Measurements from ENCODE around the gene HIVEP3. TPM values are rescaled to one million over a fixed set of nuclear protein-coding genes. Genes with fewer than 3 reads are reported as not detected.
A peak's percentile ranks its signal among the peaks of the same experiment; 100 is the strongest.

HIVEP3 gene
- total RNA-seq, 2 experiments from 2014 or later: 18.6 to 20.4 TPM

DNA sequence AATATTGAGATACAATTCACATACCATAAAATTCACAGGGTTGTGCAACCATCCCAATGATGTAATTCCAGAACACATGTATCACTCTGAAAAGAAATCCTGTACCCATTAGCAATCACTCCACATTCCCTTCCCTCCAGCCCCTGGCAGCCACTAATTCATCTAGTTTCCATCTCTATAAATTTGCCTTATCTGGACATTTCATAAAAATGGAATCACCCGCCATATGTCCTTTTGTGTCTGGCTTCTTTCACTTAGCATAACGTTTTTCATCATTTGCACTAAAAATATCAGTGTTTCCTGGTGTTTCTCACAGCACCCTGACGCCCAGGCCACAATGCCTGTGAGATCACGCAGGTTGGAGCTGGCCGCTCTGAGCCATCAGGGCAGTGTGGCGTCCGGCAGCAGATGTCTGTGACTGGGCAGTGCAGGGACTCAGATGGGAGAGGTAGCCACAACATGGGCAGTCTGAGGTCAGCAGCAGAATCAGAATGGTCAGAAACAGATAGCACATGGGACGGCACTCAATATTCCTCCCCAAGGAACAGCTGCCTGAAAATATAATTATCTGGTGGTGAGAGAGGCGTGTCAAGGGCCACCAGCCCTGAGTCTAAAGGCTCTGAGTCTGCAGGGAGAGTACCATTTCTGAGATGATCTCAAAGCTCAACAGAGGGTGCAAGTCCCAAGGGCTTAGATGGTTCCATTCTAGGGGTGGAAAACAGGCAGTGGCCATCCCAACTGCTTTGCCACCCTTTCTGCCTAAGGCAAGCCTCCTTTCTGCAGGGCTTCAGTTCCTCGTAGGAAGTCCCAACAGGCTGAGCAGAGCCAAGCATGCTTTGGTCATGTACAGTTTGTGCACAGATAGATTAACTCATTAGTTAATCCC is 304.8 kb downstream of the HIVEP3 start:
- no peak for ATAC-seq

GRCh38 chr1:41612953-41613352 is 305.8 kb downstream of the HIVEP3 start:
- TF ChIP-seq CTCF (IDR thresholded peaks at IDR 0.05): no peak
- ChIA-PET POLR2A (interaction anchor here (0.6 kb wide), 1 partner anchor 202 kb away, joined by 3 read pairs; no protein-coding TSS in a partner anchor), CTCF (interaction anchor here (1.3 to 1.4 kb wide), 2 partner anchors 9 to 358 kb away, joined by 3 to 4 read pairs; no protein-coding TSS in a partner anchor)
- Mint-ChIP-seq H3K27ac (no peak overlapping the region), H3K4me3 (no peak overlapping the region), H3K4me1 (ENCODE audit: low read depth) (peaks cover 9% of the 10 kb centered on the region), H3K9me3 (no peaks in the 10 kb centered on the region), H3K27me3 (no peaks in the 10 kb centered on the region), H3K36me3 (ENCODE audit: low read depth) (peaks cover 43% of the 10 kb centered on the region)
- intact Hi-C loops (cut with micrococcal nuclease): no loop called here
- ATAC-seq (no peak), DNase-seq (no peak)

More for the DNA sequence above, 304.8 kb downstream of the HIVEP3 start:
- Mint-ChIP-seq H3K27me3 (no peaks in the 10 kb centered on the region), H3K4me3 (no peak overlapping the region), H3K27ac (no peak overlapping the region), H3K4me1 (ENCODE audit: low read depth) (peaks cover 6% of the 10 kb centered on the region), H3K9me3 (no peaks in the 10 kb centered on the region), H3K36me3 (ENCODE audit: low read depth) (peaks cover 45% of the 10 kb centered on the region)
- intact Hi-C loops (cut with micrococcal nuclease): no loop called here
- ChIA-PET POLR2A (no interaction called here), CTCF (interaction anchor here (1.4 kb wide), 1 partner anchor 357 kb away, joined by 3 read pairs; no protein-coding TSS in a partner anchor)
- no peak for TF ChIP-seq CTCF (IDR thresholded peaks at IDR 0.05)
- no peak for DNase-seq

- H3K27ac Mint-ChIP-seq: peak overlapping the region; percentile 43
- intact Hi-C loops (cut with micrococcal nuclease): no loop called here
- TF ChIP-seq CTCF (IDR thresholded peaks at IDR 0.05): no peak
- CTCF ChIA-PET: interaction anchor here (1.3 kb wide), 1 partner anchor 8 kb away, joined by 4 read pairs; no protein-coding TSS in a partner anchor
- H3K27me3 Mint-ChIP-seq: no peaks in the 10 kb centered on the region
- DNase-seq (no peak), ATAC-seq (no peak)
- no peaks in the 10 kb centered on the region for H3K9me3 Mint-ChIP-seq
- POLR2A ChIA-PET: no interaction called here
- H3K36me3 Mint-ChIP-seq (ENCODE audit: low read depth): peaks cover 44% of the 10 kb centered on the region
- peaks cover 19% of the 10 kb centered on the region for H3K4me1 Mint-ChIP-seq (ENCODE audit: low read depth)
- no peak overlapping the region for H3K4me3 Mint-ChIP-seq
These were observed 306.7 kb downstream of the HIVEP3 start for GRCh38 chr1:41611932-41612450.

GRCh38 chr1:41611068-41611931 is 307.4 kb downstream of the HIVEP3 start:
- Mint-ChIP-seq H3K4me1 (ENCODE audit: low read depth) (peaks cover 22% of the 10 kb centered on the region), H3K9me3 (no peaks in the 10 kb centered on the region), H3K4me3 (no peak overlapping the region), H3K27me3 (no peaks in the 10 kb centered on the region), H3K27ac (no peak overlapping the region), H3K36me3 (ENCODE audit: low read depth) (peaks cover 44% of the 10 kb centered on the region)
- intact Hi-C loops (cut with micrococcal nuclease): no loop called here
- TF ChIP-seq CTCF (IDR thresholded peaks at IDR 0.05): no peak
- POLR2A ChIA-PET: interaction anchor here (1.1 kb wide), 1 partner anchor 8 kb away, joined by 3 read pairs; no protein-coding TSS in a partner anchor
- DNase-seq: no peak
- CTCF ChIA-PET: no interaction called here
- no peak for ATAC-seq
